SK-N-SH treated with all-trans-retinoic acid at 6 μM for 48 hours (cell line): ENCODE data around the gene ACTR8.

Source experiments
- ATAC-seq: fragments of 200-7000 bp; cut with Tn5 transposase; 3 replicates; pipeline ENCODE4 v1.9.1; 2020; ENCODE audit warnings: mild to moderate bottlenecking, moderate library complexity
- ARNTL ChIP-seq: fragments of 450-650 bp; formaldehyde crosslinking; IDR thresholded peaks from 2 replicates; pipeline ENCODE4 v1.5.0; 2020; ENCODE audit warnings: low read depth, mild to moderate bottlenecking, moderate library complexity, borderline replicate concordance
- BACH2 ChIP-seq: fragments of 250-450 bp; sonication (Bioruptor Pico); IDR thresholded peaks from 2 replicates; pipeline ENCODE4 v1.9.0; 2021; ENCODE audit warnings: mild to moderate bottlenecking, borderline replicate concordance
- CSDC2 ChIP-seq: fragments of 250-450 bp; sonication (Bioruptor Pico); IDR thresholded peaks from 2 replicates; pipeline ENCODE4 v1.5.0; 2020; ENCODE audit warnings: mild to moderate bottlenecking, moderate library complexity
- ESRRG ChIP-seq: fragments of 250-450 bp; sonication (Bioruptor Pico); IDR thresholded peaks from 2 replicates; pipeline ENCODE4 v1.6.1; 2021; ENCODE audit warnings: mild to moderate bottlenecking
- GLIS3 ChIP-seq: fragments of 250-450 bp; sonication (Bioruptor Pico); IDR thresholded peaks from 2 replicates; pipeline ENCODE4 v1.5.0; 2020; ENCODE audit warnings: mild to moderate bottlenecking, moderate library complexity
- ISL1 ChIP-seq: fragments of 250-450 bp; sonication (Bioruptor Pico); IDR thresholded peaks from 2 replicates; pipeline ENCODE4 v2.1.2; 2022; ENCODE audit warnings: mild to moderate bottlenecking, moderate library complexity
- OSR1 ChIP-seq: fragments of 250-450 bp; sonication (Bioruptor Pico); IDR thresholded peaks from 2 replicates; pipeline ENCODE4 v1.8.0; 2022; ENCODE audit warnings: moderate library complexity, mild to moderate bottlenecking, inconsistent platforms
- PPARA ChIP-seq: fragments of 250-450 bp; sonication (Bioruptor Pico); IDR thresholded peaks from 2 replicates; pipeline ENCODE4 v1.5.0; 2020; ENCODE audit warnings: mild to moderate bottlenecking, borderline replicate concordance
- RARB ChIP-seq: fragments of 250-450 bp; sonication (Bioruptor Pico); IDR thresholded peaks from 2 replicates; pipeline ENCODE4 v1.8.0; 2021; ENCODE audit warnings: mild to moderate bottlenecking, moderate library complexity
- SNAI2 ChIP-seq: fragments of 250-450 bp; sonication (Bioruptor Pico); IDR thresholded peaks from 2 replicates; pipeline ENCODE4 v1.5.0; 2020; ENCODE audit warnings: mild to moderate bottlenecking, moderate library complexity
- TCF4 ChIP-seq: fragments of 250-450 bp; sonication (Bioruptor Pico); IDR thresholded peaks from 2 replicates; pipeline ENCODE4 v1.8.0; 2021; ENCODE audit warnings: mild to moderate bottlenecking, moderate library complexity, borderline replicate concordance
- TOX ChIP-seq: fragments of 250-450 bp; sonication (Bioruptor Pico); IDR thresholded peaks from 2 replicates; pipeline ENCODE4 v1.8.0; 2021; ENCODE audit warnings: mild to moderate bottlenecking, moderate library complexity, borderline replicate concordance
- TSHZ2 ChIP-seq: fragments of 250-450 bp; sonication (Bioruptor Pico); IDR thresholded peaks from 2 replicates; pipeline ENCODE4 v1.5.0; 2020; ENCODE audit warnings: mild to moderate bottlenecking, moderate library complexity
- ZC3H10 ChIP-seq: fragments of 250-450 bp; sonication (Bioruptor Pico); IDR thresholded peaks from 2 replicates; pipeline ENCODE4 v1.5.1; 2021; ENCODE audit warnings: mild to moderate bottlenecking, moderate library complexity
- ZFP3 ChIP-seq: fragments of 250-450 bp; sonication (Bioruptor Pico); IDR thresholded peaks from 2 replicates; pipeline ENCODE4 v1.5.0; 2020; ENCODE audit warnings: mild to moderate bottlenecking, moderate library complexity
- ZFP30 ChIP-seq: fragments of 450-650 bp; formaldehyde crosslinking; IDR thresholded peaks from 2 replicates; pipeline ENCODE4 v1.5.0; 2022; ENCODE audit warnings: mild to moderate bottlenecking, moderate library complexity
- ZNF565 ChIP-seq: fragments of 450-650 bp; formaldehyde crosslinking; conservative IDR thresholded peaks from 2 replicates; pipeline ENCODE4 v1.5.0; 2020; ENCODE audit warnings: low read depth, mild to moderate bottlenecking, moderate library complexity
- ZNF70 ChIP-seq: fragments of 450-650 bp; formaldehyde crosslinking; IDR thresholded peaks from 2 replicates; pipeline ENCODE4 v1.5.0; 2020; ENCODE audit warnings: mild to moderate bottlenecking, moderate library complexity
- TF ChIP-seq, protein P1 (sequence below): fragments of 250-450 bp; sonication (Bioruptor Pico); IDR thresholded peaks from 2 replicates; pipeline ENCODE4 v1.5.1; 2021; ENCODE audit warnings: mild to moderate bottlenecking, moderate library complexity
- TF ChIP-seq, protein P2 (sequence below): fragments of 250-450 bp; sonication (Bioruptor Pico); IDR thresholded peaks from 2 replicates; pipeline ENCODE4 v1.8.0; 2020; ENCODE audit warnings: mild to moderate bottlenecking, moderate library complexity, borderline replicate concordance
- TF ChIP-seq, protein P3 (sequence below): fragments of 250-450 bp; sonication (Bioruptor Pico); IDR thresholded peaks from 2 replicates; pipeline ENCODE4 v1.8.0; 2021; ENCODE audit warnings: low read depth, mild to moderate bottlenecking, moderate library complexity, borderline replicate concordance

The ACTR8 gene

DNA sequence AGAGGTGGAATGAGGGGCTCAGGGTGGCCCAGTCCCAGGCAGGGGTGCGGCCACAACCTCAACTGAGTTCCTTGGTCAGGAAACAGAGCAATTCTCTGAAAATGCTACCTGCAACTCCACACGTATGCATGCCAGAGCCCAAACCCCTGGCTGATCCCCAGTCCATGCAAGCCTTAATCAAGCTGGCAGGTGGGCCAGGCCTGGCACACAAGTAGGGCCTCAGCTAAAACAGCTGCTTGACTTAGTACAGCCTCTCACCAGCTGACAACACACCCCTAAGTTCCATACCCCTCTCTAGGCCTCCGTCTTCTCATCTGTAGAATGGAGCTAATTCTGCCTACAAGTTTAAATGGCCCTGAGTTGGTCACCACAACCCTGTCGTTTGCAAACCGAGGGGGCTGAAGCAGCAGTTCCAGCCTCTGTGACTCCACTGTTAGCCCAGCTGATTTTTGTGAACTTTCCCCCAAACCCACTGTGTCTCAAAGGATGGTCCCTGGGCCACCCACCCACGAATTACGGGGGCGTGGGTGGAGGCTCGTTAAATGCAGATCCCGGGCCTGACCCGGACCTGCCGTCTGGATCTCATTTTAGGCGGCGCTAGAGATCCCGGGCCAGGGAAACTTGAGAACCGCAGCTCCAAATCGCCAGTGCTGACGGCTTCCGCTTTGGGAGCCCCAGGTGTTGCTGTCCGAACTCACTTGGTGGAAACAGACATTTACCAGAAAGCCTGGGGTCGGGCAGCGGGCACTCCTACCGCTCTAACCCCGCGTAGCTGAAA, 36.7 kb downstream of the ACTR8 start:
- no peak; the same call in 1 of the 3 replicates for ATAC-seq
- no peak for TF ChIP-seq BACH2 (CRISPR knock-in tag)
- no peak for TF ChIP-seq ARNTL
- TF ChIP-seq, protein P1, sequence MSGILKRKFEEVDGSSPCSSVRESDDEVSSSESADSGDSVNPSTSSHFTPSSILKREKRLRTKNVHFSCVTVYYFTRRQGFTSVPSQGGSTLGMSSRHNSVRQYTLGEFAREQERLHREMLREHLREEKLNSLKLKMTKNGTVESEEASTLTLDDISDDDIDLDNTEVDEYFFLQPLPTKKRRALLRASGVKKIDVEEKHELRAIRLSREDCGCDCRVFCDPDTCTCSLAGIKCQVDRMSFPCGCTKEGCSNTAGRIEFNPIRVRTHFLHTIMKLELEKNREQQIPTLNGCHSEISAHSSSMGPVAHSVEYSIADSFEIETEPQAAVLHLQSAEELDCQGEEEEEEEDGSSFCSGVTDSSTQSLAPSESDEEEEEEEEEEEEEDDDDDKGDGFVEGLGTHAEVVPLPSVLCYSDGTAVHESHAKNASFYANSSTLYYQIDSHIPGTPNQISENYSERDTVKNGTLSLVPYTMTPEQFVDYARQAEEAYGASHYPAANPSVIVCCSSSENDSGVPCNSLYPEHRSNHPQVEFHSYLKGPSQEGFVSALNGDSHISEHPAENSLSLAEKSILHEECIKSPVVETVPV (CRISPR knock-in tag): no peak
- TF ChIP-seq ZNF70: no peak
- TF ChIP-seq, protein P2, sequence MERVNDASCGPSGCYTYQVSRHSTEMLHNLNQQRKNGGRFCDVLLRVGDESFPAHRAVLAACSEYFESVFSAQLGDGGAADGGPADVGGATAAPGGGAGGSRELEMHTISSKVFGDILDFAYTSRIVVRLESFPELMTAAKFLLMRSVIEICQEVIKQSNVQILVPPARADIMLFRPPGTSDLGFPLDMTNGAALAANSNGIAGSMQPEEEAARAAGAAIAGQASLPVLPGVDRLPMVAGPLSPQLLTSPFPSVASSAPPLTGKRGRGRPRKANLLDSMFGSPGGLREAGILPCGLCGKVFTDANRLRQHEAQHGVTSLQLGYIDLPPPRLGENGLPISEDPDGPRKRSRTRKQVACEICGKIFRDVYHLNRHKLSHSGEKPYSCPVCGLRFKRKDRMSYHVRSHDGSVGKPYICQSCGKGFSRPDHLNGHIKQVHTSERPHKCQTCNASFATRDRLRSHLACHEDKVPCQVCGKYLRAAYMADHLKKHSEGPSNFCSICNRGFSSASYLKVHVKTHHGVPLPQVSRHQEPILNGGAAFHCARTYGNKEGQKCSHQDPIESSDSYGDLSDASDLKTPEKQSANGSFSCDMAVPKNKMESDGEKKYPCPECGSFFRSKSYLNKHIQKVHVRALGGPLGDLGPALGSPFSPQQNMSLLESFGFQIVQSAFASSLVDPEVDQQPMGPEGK (CRISPR knock-in tag): no peak
- no peak for TF ChIP-seq ZFP3 (CRISPR knock-in tag)

DNA sequence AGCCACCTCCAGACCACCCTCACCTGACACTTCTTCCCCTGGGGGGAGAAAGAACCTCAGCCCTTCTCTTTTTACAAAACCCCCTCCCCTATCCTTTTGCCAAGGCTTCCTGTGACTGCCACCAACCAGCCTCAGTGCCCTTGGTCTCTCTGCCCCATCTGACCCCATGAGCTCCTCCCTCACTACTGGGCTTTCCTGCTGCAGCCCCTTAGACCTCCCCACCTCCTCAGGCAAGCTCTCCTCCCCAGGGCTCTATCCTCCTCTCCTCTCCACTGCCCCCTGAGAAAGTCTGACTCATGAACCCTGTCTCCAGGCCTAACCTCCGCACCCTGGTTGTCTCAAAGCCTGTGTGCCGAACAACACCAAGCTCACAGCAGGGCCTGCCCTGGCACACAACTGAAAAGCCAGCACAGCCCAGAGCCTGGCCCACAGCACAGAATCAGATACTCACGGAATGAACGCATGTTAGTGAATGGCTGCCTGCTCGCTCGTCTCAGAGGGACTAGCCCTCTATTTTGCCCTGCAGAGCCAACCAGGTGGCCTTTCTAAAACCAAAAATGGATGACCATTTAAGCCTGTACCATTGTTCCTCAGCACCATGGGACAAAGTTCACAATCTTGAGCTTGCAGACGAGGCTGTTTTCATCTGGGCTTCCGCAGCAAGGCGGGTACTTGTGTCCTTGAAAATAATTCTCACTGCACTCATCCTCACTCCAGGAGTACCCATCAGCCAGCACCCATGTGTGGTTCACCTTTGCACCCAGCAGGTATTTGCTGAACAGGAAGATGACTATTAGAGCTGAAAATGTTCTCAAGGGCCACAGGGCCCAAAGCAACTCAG, 37.5 kb downstream of the ACTR8 start:
- no peak; the same call in 2 of the 3 replicates for ATAC-seq
- TF ChIP-seq ISL1 (CRISPR knock-in tag) (no peak), CSDC2 (CRISPR knock-in tag) (no peak), ARNTL (no peak), OSR1 (CRISPR knock-in tag) (no peak), GLIS3 (CRISPR knock-in tag) (no peak), ZC3H10 (CRISPR knock-in tag) (no peak), TCF4 (CRISPR knock-in tag) (no peak), BACH2 (CRISPR knock-in tag) (no peak), ZNF565 (CRISPR knock-in tag) (no peak), TSHZ2 (CRISPR knock-in tag) (no peak), ZFP3 (CRISPR knock-in tag) (no peak)
- TF ChIP-seq, protein P3, sequence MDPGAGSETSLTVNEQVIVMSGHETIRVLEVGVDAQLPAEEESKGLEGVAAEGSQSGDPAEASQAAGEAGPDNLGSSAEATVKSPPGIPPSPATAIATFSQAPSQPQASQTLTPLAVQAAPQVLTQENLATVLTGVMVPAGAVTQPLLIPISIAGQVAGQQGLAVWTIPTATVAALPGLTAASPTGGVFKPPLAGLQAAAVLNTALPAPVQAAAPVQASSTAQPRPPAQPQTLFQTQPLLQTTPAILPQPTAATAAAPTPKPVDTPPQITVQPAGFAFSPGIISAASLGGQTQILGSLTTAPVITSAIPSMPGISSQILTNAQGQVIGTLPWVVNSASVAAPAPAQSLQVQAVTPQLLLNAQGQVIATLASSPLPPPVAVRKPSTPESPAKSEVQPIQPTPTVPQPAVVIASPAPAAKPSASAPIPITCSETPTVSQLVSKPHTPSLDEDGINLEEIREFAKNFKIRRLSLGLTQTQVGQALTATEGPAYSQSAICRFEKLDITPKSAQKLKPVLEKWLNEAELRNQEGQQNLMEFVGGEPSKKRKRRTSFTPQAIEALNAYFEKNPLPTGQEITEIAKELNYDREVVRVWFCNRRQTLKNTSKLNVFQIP (CRISPR knock-in tag): no peak
- TF ChIP-seq, all 23 proteins: peak for 0

GRCh38 chr3:53843195-53844177, 38.5 kb downstream of the ACTR8 start:
- TF ChIP-seq ZFP30 (CRISPR knock-in tag) (no peak), TOX (CRISPR knock-in tag) (no peak), SNAI2 (CRISPR knock-in tag) (no peak), PPARA (CRISPR knock-in tag) (no peak), ZNF70 (no peak), ESRRG (no peak), TSHZ2 (CRISPR knock-in tag) (no peak), RARB (CRISPR knock-in tag) (no peak)
- ATAC-seq: no peak
